HG02678 (cell line): ENCODE results near the gene CCDC179.
A peak's percentile ranks its signal among the peaks of the same experiment; 100 is the strongest.

Experiments
- ATAC-seq: cut with Tn5 transposase; IDR thresholded peaks from one replicate; pipeline ENCODE4 v1.9.1; 2021; ENCODE audit warnings: mild to moderate bottlenecking, moderate library complexity; ENCODE audit not compliant: unreplicated experiment

Gene CCDC179

GRCh38 chr11:22808571-22809197 lies 51.6 kb downstream of the CCDC179 start:
- peak; percentile 32 for ATAC-seq

GRCh38 chr11:22807855-22808570 lies 52.3 kb downstream of the CCDC179 start:
- peak; percentile 93 for ATAC-seq

DNA sequence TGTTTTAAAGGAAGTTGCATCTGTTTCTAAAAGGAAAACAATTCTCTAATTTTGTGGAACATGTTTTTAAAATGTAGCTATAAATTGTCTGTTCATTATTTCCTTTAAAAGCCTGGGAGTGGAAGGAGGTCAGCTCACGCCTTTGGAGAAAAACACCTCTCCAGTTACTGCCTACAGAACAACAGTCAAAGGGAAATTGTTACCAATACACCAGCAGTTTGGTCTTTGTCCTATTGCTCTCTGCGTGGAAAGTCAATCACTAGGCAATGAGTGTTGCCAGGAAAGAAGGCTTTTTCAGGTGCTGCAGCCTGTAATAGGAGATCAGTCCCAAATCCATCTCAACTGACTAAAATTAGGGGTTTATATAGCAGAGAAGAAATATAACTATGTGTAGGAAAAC lies 52.9 kb downstream of the CCDC179 start:
- ATAC-seq, result no peak

DNA sequence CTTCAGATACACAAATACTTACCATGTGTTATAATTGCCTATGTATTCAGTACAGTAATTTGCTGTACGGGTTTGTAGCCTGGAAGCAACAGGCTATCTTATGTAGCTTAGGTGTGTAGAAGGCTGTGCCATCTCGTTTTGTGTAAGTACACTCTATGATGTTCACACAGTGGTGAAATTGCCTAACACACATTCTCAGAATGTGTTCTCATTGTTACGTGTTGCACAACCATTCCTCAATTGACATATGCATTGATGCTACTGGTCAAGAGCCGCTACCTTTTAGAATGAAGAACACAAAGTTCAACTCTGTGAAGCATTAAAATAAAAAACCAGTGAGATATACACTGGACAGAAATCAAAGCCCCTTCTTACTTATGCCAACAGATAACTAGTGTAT lies 57.4 kb downstream of the CCDC179 start:
- ATAC-seq, result no peak

DNA sequence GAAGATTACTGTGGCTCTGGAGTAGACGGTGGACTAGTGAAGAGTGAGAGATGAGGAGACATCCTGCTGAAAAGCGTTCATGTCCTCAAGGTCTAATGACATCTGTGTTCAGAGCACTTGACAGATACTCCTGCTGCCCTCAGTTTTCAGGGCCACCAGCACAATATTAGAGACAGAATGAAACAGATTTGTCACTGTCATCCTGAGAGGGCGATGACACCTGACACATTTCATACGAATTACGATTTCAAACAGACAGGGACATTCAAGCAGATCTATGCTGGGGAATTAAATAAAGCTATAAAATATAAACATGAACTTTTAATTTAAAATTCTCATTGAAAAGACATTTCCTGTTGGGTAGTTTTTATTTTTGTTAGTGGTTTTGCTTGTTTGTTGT lies 59.8 kb downstream of the CCDC179 start:
- ATAC-seq, result no peak

DNA sequence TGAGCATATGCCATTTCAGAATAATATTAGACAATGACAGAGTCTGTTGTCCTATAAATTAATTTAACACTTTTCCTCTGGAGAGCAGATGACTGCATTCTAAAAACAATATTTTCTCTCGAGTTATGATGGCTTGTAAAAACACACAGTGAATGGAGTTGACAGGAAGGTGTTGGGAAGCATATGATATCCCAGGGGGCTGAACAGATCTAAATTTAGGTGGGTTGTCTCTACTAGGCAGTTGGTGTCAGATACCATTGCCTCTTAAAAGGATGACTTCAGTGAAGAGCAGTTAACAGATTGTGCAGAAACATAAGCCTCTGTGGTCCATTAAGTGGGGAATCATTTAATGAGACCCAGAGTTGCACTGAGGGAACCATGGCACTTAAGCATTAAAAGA lies 61.4 kb downstream of the CCDC179 start:
- no peak for ATAC-seq

DNA sequence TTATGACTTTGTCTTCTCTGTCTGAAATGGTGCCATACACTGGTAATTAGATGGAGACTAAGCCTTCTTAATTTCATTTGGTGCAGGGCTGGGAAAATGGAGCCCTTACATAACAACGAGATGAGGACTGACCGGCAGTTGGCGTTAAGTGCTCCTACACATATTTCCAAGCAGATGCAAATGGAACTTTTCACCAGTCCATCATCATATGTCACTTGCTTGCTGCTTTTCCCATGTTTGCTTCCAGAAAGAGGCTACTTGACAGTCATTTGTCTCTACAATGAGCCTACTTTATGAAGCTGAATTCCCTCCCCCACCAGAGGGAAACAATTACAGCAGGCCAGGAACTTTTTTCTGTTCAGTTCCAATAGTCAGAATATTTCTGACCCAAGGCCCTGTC lies 63.2 kb downstream of the CCDC179 start:
- no peak for ATAC-seq
